ENCODE measurements around the gene NEK7. TPM values are rescaled to one million over a fixed set of nuclear protein-coding genes. Genes with fewer than 3 reads are reported as not detected.
A peak's percentile ranks its signal among the peaks of the same experiment; 100 is the strongest.

Gene NEK7
- total and polyA plus RNA-seq, 9 of the 15 experiments (the other 6 are each of a cell fraction or from before 2014, with no cell fraction given): 8.5 to 37.3 (median 27.7) TPM

- TF ChIP-seq UBTF (IDR thresholded peaks at IDR 0.05; ENCODE audit: borderline replicate concordance in 1 of 2, low read depth in 2 of 2, low read length in 2 of 2) (no peak), LARP7 (IDR thresholded peaks at IDR 0.05) (no peak), PRPF4 (IDR thresholded peaks at IDR 0.05; ENCODE audit: insufficient read depth, low read depth, low read length, poor library complexity, severe bottlenecking) (no peak), MLLT1 (IDR thresholded peaks at IDR 0.05) (peak; percentile 10 to 53; a peak in 1 of 4 replicates), KAT2B (IDR thresholded peaks at IDR 0.05; ENCODE audit: low read depth, low read length) (no peak), ZNF318 (IDR thresholded peaks at IDR 0.05; ENCODE audit: borderline replicate concordance in 1 of 2, low read depth in 1 of 2) (no peak), MYNN (IDR thresholded peaks at IDR 0.05) (no peak), MYNN (CRISPR knock-in tag; IDR thresholded peaks at IDR 0.05) (no peak), NFIC (IDR thresholded peaks at IDR 0.05) (no peak)
These were observed 570 bp upstream of the NEK7 start (continued) for GRCh38 chr1:198156111-198156744.
